Fibroblast of peridontal ligament (primary cell): ENCODE measurements around the gene APBA2.

Source experiments
- DNase-seq: peaks from one replicate; pipeline ENCODE4 v3.0.0-alpha.2; 2010; ENCODE audit errors: extremely low read depth

Gene APBA2

DNA sequence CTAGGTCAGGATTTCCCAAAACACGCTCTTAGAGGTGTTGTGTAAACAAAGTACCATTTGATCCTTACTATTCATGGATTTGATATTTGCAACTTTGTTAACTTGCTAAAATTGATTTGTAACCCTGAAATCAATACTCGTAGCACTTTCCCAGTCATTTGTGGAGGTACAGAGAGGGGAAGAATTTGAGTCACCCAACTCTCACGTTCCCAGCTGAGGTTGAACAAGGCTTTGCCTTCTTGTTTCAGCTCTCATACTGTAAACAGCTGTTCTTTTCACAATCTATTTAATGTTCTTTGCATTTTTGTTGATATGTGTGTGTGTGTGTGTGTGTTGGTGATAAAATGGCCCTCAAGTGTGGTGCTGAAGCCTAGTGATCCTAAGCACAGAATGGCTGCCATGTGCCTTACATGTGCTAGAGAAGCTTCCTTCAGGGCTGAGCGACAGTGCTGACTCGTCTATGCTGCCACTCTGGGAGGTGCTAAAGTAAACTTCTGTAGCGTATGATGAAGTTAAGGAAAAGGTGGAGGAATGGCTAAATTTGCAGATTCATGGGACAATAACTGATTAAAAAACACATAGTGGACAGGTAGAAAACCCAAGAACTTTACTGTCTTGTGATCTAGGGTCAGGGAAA is 173.2 kb downstream of the APBA2 start:
- DNase-seq = no peak

DNA sequence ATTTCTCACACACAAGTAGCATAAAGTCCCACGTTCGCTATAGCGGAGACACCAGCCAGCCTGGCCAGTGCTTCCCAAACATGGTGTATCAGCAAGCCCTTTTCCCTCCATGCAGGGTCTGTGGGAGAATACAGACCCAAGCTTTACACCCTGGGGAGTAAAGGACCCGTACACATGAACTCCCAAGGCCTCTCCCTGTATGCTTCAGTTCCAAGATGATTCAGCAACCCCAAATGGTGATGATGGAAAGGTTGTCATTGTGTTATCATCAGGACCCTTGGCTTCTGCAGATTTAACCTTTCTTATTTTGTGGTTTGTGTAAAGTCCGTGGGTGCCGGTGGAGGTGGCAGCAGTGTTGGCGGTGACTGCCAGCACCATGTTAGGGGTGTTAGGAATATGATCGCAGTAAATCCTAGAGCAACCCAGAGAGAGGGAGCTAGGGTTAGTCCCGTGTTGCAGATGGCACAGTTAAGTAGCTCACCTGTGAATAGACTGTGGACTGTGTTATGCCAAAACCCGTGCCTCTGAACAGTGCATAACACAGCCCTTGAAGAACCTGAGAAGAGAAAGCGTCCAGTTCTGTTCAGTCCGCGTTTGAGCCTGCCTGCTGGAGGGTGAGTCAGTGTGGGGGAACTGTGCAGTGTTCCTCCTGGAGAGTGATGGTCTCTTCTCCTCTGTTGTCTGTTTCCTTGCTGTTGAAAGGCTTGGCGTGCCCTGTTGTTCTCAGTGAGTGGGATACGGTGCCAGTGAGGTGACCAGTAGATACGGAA is 174.3 kb downstream of the APBA2 start:
- DNase-seq = no peak

- DNase-seq = no peak
Measured at GRCh38 chr15:29061746-29062145, 176.0 kb downstream of the APBA2 start.

DNA sequence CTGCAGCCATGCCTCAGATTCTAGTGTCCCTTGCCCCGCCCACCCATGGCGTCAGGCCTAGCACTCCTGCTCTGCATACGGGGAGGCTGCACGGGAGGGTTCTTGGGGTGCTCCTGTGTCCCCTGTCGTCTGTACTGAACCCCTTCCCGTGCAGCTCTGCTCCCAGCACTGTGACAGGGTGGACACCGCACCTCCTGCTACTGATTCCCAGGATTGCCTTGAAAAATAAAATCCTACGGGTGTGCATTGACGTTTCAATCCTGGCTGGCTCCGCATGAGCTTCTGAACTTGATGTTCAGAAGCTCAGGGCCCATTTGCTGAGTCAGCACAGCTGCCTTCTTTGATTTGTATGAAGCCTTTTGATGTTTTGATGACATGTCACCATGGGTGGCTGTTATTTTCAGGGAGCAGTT is 176.4 kb downstream of the APBA2 start:
- no peak for DNase-seq

- no peak for DNase-seq
Measured at GRCh38 chr15:29062626-29063025, 176.9 kb downstream of the APBA2 start.

DNA sequence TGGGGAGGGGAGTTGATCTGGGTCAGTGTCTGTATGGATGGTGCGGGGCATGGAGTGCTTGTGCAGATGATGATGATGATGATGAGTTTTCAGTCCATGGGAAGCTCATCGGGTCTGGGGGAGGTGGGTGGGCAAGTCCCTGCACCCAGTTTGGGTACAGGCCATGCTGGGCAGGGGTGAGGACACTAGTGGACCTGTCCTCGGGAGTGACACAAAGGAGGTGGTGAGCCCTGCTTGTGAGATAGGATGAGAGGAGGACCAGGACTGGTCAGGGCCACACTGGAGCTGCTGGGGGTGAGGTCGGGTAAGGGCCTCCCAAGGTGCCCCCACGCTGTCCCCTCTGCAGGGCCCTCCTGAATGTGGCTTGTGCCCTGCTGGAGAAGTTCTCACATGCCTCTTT is 177.9 kb downstream of the APBA2 start:
- DNase-seq = no peak

- no peak for DNase-seq
Measured at GRCh38 chr15:29064290-29064689, 178.5 kb downstream of the APBA2 start.

DNA sequence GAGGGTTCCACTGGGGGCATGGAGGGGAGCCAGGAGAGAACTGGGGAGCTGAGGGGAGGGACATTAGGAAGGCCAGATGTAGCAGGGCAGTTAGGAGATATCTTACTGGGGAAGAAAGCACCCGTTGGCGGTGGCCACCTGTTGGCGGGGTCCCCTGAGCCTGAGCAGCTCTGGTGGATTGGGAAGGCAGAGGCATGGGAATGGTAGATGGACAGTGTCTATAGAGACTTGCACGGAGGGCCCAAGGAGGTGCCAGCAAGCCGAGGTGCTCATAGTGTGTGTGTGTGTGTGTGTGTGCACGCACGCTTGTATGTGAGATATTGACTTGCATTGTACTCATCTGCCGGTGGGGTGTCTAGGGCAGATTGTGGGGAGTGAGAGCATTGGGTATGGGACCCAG is 179.0 kb downstream of the APBA2 start:
- DNase-seq = no peak

DNA sequence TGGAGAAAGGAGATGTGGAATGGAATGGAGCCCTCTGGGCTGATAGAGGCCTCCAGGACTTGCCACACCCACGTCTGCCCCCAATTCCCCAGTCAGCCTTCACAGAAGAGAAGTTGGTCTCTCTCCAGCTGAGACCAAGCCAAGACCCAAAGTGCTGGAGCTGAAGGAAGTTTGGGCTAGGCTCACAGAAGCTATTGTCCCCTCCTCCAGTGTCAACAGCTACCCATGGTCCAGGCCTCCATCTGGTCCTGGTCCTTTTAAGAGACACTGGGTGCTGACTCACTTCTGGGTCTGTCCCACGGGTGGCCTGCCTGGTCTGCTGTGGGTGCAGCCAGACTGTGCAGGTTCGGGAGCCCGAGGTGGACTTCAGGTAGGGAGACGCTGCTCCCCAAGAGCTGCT is 179.8 kb downstream of the APBA2 start:
- DNase-seq = no peak

DNA sequence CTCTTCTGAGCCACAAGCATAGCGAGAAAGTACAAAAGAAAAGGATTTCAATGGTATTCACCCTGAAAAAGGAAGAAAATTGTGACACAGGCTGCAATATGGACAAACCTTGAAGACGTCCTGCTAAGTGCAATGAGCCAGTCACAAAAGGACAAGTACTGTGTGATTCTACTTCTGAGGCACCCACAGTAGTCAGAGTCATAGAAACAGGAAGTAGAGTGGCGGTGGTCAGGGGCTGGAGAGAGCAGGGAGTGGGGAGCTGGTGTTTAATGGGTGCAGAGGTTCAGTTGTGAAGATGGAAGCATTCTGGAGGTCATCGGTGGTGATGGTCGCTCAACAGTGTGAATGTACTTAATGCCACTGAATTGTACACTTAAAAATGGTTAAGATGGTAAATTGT is 180.5 kb downstream of the APBA2 start:
- no peak for DNase-seq

- DNase-seq = no peak
Measured at GRCh38 chr15:29066838-29067237, 181.1 kb downstream of the APBA2 start.

- DNase-seq = no peak
Measured at GRCh38 chr15:29067949-29068348, 182.2 kb downstream of the APBA2 start.

- DNase-seq = no peak
Measured at GRCh38 chr15:29070471-29071231, 184.9 kb downstream of the APBA2 start.

DNA sequence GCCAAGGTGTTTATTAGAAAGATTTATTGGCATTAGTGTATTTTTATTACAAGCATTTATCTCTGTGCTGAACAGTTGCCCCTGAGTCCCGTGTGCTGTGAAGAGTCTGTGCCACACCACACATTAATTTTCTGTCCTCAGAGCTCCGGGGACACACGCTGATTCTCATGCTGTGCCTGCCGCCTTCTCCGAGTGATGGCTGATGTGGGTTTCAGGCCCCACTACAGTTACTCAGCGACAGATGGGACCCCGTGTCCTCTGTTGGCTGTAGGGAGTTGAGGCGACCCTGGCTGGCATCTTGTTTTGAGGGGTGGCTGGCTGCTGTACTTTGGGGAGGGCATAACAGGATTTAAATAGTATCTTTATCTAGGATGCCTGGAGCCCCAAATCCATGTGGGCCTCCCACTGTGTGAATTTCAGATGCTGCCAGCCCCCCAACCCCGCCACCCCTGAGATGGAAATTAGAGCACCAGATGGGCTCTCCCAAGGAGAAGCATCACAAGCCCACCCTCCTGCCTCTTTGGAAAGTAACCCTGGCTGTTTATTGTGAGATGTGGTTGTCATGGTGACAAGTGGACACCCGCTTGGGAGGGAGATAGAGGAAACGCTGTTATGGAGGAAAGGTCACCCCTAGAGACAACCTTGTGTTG is 185.6 kb downstream of the APBA2 start:
- no peak for DNase-seq

- no peak for DNase-seq
Measured at GRCh38 chr15:29071882-29072273, 186.1 kb downstream of the APBA2 start.

GRCh38 chr15:29072444-29072843 is 186.7 kb downstream of the APBA2 start:
- DNase-seq = no peak

DNA sequence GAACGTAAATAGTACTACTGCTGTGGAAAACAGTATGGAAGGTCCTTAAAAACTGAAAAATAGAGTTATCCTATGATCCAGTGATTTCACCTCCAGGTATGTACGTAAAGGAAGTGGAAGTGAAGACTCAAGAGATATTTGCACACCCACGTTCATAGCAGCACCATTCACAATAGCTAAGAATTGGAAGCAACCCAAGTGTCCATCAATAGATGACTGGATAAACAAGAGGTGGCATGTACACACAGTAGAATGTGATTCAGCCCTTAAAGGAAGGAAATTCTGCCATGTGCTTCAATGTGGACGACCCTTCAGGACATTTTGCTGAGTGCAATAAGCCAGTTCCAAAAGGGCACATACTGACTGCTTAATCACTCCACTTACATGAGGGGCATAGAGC is 188.3 kb downstream of the APBA2 start:
- DNase-seq = no peak

GRCh38 chr15:29078541-29078940 is 192.8 kb downstream of the APBA2 start:
- no peak for DNase-seq

DNA sequence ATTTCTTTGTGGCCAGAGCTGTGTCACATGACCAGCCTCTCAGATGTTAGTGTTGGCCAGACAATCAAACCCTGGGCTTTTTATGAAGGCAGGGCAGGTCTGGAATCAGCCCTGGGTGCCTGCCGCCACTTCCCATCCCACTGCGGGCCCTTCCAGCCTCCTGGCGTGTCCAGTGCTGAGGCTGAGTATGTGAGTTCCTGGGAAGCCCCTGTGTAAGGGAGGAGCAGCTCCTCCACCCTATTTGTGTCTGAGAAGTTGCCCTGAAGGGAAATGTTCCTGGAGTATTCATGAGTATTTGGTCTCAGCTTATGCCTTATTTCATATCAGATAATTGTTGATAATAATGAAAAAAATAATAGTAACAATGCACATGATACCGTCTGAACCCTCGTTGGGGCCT is 193.7 kb downstream of the APBA2 start:
- DNase-seq = no peak

- DNase-seq = no peak
Measured at GRCh38 chr15:29081781-29082180, 196.0 kb downstream of the APBA2 start.

DNA sequence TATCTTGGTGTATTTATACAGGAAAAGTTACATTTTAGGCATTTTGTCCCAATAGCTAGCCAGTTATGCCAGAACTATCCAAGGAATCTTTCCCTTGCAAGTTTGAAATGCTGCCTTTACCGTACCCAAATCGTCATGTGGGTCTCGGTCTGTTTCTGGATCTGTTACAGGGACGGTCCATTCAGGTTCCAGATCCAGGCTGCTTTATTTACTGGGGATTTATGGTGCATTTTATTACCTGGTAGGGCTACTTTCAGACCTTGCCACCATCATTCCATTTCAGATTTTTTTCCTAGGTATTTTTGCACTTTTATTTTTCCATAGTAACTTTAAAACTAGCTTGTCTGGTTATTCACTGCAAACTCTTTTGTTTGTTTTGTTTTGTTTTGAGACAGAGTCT is 197.4 kb downstream of the APBA2 start:
- no peak for DNase-seq

GRCh38 chr15:29083858-29084257 is 198.1 kb downstream of the APBA2 start:
- DNase-seq = no peak
